HCT116 (cell line): ENCODE data around the gene CTBP1. TPM values are rescaled to one million over a fixed set of nuclear protein-coding genes. Genes with fewer than 3 reads are reported as not detected.

Experiments used
- ATAC-seq: fragments of 200-7000 bp; cut with Tn5 transposase; 2 replicates; pipeline ENCODE4 v1.9.1; 2020; ENCODE audit warnings: mild to moderate bottlenecking, moderate library complexity
- BruUV-seq: library from RNA; stranded (reverse); fragments of 400-500 nt; replicated peaks from 2 replicates; lab custom pipeline; 2021; lab: Mats Ljungman, UMichigan
- CTCF ChIA-PET: fragments of 300-600 bp; sonication (Branson Sonifier 250); formaldehyde crosslinking; loops from one replicate; lab custom pipeline; 2021; ENCODE audit warnings: antibody characterized with exemption; lab: Charles Lee
- POLR2A ChIA-PET: fragments of 300-600, 350-600 bp; sonication (Branson Sonifier 250); formaldehyde crosslinking; loops from one replicate; lab custom pipeline; 2021; ENCODE audit warnings: antibody characterized with exemption; lab: Charles Lee
- RAD21 ChIA-PET, 2 experiments: fragments of 300-600 bp; sonication (Branson Sonifier 250); formaldehyde crosslinking; loops; one replicate each; lab custom pipeline; 2023; ENCODE audit warnings: low total read pairs in 2 of 2; ENCODE audit not compliant: uncharacterized antibody in 2 of 2, unreplicated experiment in 2 of 2, low non-redundant PET in 1 of 2; lab: Charles Lee
- DNase-seq: peaks from one replicate; pipeline ENCODE4 v3.0.0-alpha.2; 2010; ENCODE audit warnings: low read depth, low spot score
- H2AFZ ChIP-seq: fragments of 200-600 bp; shearing (Covaris generic), sonication (generic); 2 replicates; pipeline ENCODE4 v1.6.1; 2017; ENCODE audit warnings: low read depth, mixed run types, mixed read lengths, antibody characterized with exemption, low read length; ENCODE audit not compliant: poor library complexity, severe bottlenecking
- H3K27ac ChIP-seq: 2 replicates; pipeline ENCODE4 v1.5.1; 2012; ENCODE audit warnings: low read depth, low read length
- H3K27me3 ChIP-seq: fragments of 200-600 bp; sonication (generic); 2 replicates; pipeline ENCODE4 v1.6.1; 2016; ENCODE audit warnings: mixed run types, low read length, mixed read lengths; ENCODE audit not compliant: insufficient read depth
- H3K36me3 ChIP-seq, 2 experiments: fragments of 200-500 bp in 1 of 2; fragments of 200-600 bp in 1 of 2; sonication (Bioruptor generic) in 1 of 2; sonication (generic) in 1 of 2; 2 replicates each; pipeline versions ENCODE4 v1.5.1 to v1.6.1; 2014 to 2016; ENCODE audit warnings: low read length in 2 of 2, inconsistent platforms in 1 of 2, mixed read lengths in 1 of 2, mixed run types in 1 of 2; ENCODE audit not compliant: insufficient read depth in 2 of 2, control insufficient read depth in 1 of 2
- H3K4me1 ChIP-seq, 2 experiments: fragments of 200-600 bp in 1 of 2; sonication (generic) in 1 of 2; 2 replicates each; pipeline versions ENCODE4 v1.5.1 to v1.6.1; 2012 to 2017; ENCODE audit warnings: low read length in 2 of 2, inconsistent platforms in 1 of 2, mild to moderate bottlenecking in 1 of 2, mixed read lengths in 1 of 2, mixed run types in 1 of 2, moderate library complexity in 1 of 2; ENCODE audit not compliant: insufficient read depth in 2 of 2, control insufficient read depth in 1 of 2
- H3K4me2 ChIP-seq: fragments of 200-600 bp; sonication (generic); 2 replicates; pipeline ENCODE4 v1.6.1; 2017; ENCODE audit warnings: mixed run types, low read length, mixed read lengths
- H3K4me3 ChIP-seq, 2 experiments: fragments of 200-600 bp in 1 of 2; sonication (generic) in 1 of 2; replicated peaks in 1 of 2; 2 replicates each; pipeline ENCODE4 v1.5.1; 2011 to 2016; ENCODE audit warnings: low read length in 2 of 2, control low read depth in 1 of 2, low read depth in 1 of 2, mild to moderate bottlenecking in 1 of 2, mixed read lengths in 1 of 2, mixed run types in 1 of 2
- H3K79me2 ChIP-seq: fragments of 200-600 bp; sonication (generic); 2 replicates; pipeline ENCODE4 v1.6.1; 2017; ENCODE audit warnings: mild to moderate bottlenecking, mixed run types, low read length, moderate library complexity, mixed read lengths; ENCODE audit not compliant: insufficient read depth
- H3K9ac ChIP-seq: fragments of 200-600 bp; sonication (generic); 2 replicates; pipeline ENCODE4 v1.6.1; 2016; ENCODE audit warnings: low read length, mixed read lengths
- H3K9me2 ChIP-seq: fragments of 200-600 bp; sonication (generic), shearing (Covaris generic); 2 replicates; pipeline ENCODE4 v1.6.1; 2017; ENCODE audit warnings: mixed run types, mild to moderate bottlenecking, moderate library complexity; ENCODE audit not compliant: insufficient read depth
- H3K9me3 ChIP-seq, 2 experiments: fragments of 200-500 bp in 1 of 2; fragments of 200-600 bp in 1 of 2; sonication (Bioruptor generic) in 1 of 2; sonication (generic) in 1 of 2; 2 replicates each; pipeline ENCODE4 v1.6.1; 2014 to 2017; ENCODE audit warnings: low read length in 2 of 2, mixed read lengths in 2 of 2, inconsistent platforms in 1 of 2, low read depth in 1 of 2, mild to moderate bottlenecking in 1 of 2, mixed run types in 1 of 2, moderate library complexity in 1 of 2; ENCODE audit not compliant: control insufficient read depth in 1 of 2, insufficient read depth in 1 of 2
- H4K20me1 ChIP-seq: fragments of 200-600 bp; sonication (generic), shearing (Covaris generic); 2 replicates; pipeline ENCODE4 v1.6.1; 2017; ENCODE audit warnings: mixed run types, mild to moderate bottlenecking, moderate library complexity; ENCODE audit not compliant: insufficient read depth
- CEBPB ChIP-seq: IDR thresholded peaks from 2 replicates; pipeline ENCODE4 v1.6.1; 2012; ENCODE audit warnings: low read depth
- JUND ChIP-seq: IDR thresholded peaks from 2 replicates; pipeline ENCODE4 v1.6.1; 2012
- REST ChIP-seq: IDR thresholded peaks from 2 replicates; pipeline ENCODE4 v1.6.1; 2012; ENCODE audit warnings: low read depth
- SIN3A ChIP-seq: IDR thresholded peaks from 2 replicates; pipeline ENCODE4 v1.6.1; 2012; ENCODE audit warnings: low read depth
- SP1 ChIP-seq: IDR thresholded peaks from 2 replicates; pipeline ENCODE4 v1.6.1; 2012; ENCODE audit warnings: low read depth
- SRF ChIP-seq: IDR thresholded peaks from 2 replicates; pipeline ENCODE4 v1.6.1; 2012; ENCODE audit warnings: low read depth
- TCF7L2 ChIP-seq: IDR thresholded peaks from 2 replicates; pipeline ENCODE4 v1.7.0; 2011; ENCODE audit warnings: borderline replicate concordance, inconsistent platforms; ENCODE audit not compliant: insufficient read depth, insufficient read length; ENCODE audit errors: extremely low read depth
- ZNF274 ChIP-seq: fragments of 200-500 bp; sonication (Bioruptor generic); IDR thresholded peaks from 2 replicates; pipeline ENCODE4 v1.6.1; 2014; ENCODE audit warnings: mild to moderate bottlenecking, low read depth, low read length, inconsistent platforms
- intact Hi-C: fragments of 100-400 bp; cut with micrococcal nuclease; formaldehyde crosslinking; loops from 2 replicates; pipeline ENCODE4 v1.10.0; 2022
- total RNA-seq: library from RNA; stranded (reverse); gene quantifications from one replicate; pipeline ENCODE4 v1.2.1, GENCODE V29; 2021; ENCODE audit not compliant: unreplicated experiment

The CTBP1 gene
- total RNA-seq, 1 experiment from 2014 or later, result 175 TPM

- RAD21 ChIA-PET, result no interaction called here
These were observed 53.0 kb downstream of the CTBP1 start for GRCh38 chr4:1195891-1196401.

More at GRCh38 chr4:1195891-1196401, 53.0 kb downstream of the CTBP1 start:
- Histone ChIP-seq H3K4me3 (no peak overlapping the region), H4K20me1 (no peaks in the 10 kb centered on the region), H3K9me3 (no peaks in the 10 kb centered on the region), H3K36me3 (no peaks in the 10 kb centered on the region), H2AFZ (no peak overlapping the region), H3K9ac (no peak overlapping the region), H3K79me2 (no peaks in the 10 kb centered on the region), H3K27ac (no peak overlapping the region), H3K27me3 (no peaks in the 10 kb centered on the region), H3K4me2 (no peak overlapping the region), H3K4me1 (peaks cover 13 to 17% of the 10 kb centered on the region in 2 experiments), H3K9me2 (no peaks in the 10 kb centered on the region)
- TF ChIP-seq JUND (no peak), CEBPB (no peak), SP1 (no peak), ZNF274 (no peak), SIN3A (no peak), TCF7L2 (no peak), REST (no peak), SRF (no peak)
- ATAC-seq (no peak), DNase-seq (no peak)
- intact Hi-C loops, result no loop called here
- BruUV-seq, result no TSS peak
- POLR2A ChIA-PET, result no interaction called here
- CTCF ChIA-PET, result no interaction called here
